Measurements from ENCODE around the gene PAPPA2. TPM values are rescaled to one million over a fixed set of nuclear protein-coding genes. Genes with fewer than 3 reads are reported as not detected.

Gene PAPPA2
- total and polyA plus RNA-seq, 4 experiments from 2014 or later: not detected

DNA sequence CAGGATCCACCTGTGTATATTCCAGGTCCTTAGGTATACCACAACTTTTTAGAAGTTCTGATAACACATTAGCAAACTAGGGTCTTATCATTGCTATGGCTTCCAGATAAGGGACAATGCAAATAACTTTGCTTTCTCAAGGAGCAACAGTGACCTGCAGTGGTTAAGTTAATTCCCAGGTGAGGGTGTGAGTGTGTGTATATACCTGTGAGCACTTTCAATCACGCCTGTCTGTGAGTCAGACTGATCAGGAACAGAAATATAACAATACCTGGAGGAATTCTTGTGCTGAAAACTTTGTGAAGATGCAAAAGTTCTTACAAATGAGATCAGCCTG lies 317.0 kb downstream of the PAPPA2 start:
- Histone ChIP-seq H3K9me3 (ENCODE audit: control insufficient read depth in 1 of 2, low read length in 2 of 2) (no peaks in the 10 kb centered on the region), H3K27ac (ENCODE audit: low read depth, low read length) (no peak overlapping the region), H3K27me3 (ENCODE audit: insufficient read depth, low read length) (no peaks in the 10 kb centered on the region), H3K36me3 (ENCODE audit: insufficient read depth, low read length) (no peaks in the 10 kb centered on the region), H3K4me3 (ENCODE audit: low read length in 2 of 2) (no peak overlapping the region), H3K4me1 (ENCODE audit: insufficient read depth, low read length) (no peaks in the 10 kb centered on the region)
- intact Hi-C loops (cut with micrococcal nuclease): no loop called here
- H3K36me3 Mint-ChIP-seq: no peaks in the 10 kb centered on the region
- no peak overlapping the region for H3K27ac Mint-ChIP-seq
- H3K4me3 Mint-ChIP-seq: no peak overlapping the region
- ChIA-PET CTCF (ENCODE audit: partially characterized antibody) (no interaction called here), POLR2A (ENCODE audit: partially characterized antibody) (no interaction called here)
- peaks cover 0 to 2% (median 0%) of the 10 kb centered on the region in 8 donors for H3K9me3 Mint-ChIP-seq
- no peak for DNase-seq
- peaks cover 0 to 3% of the 10 kb centered on the region in 2 donors for H3K27me3 Mint-ChIP-seq
- H3K4me1 Mint-ChIP-seq: no peaks in the 10 kb centered on the region

DNA sequence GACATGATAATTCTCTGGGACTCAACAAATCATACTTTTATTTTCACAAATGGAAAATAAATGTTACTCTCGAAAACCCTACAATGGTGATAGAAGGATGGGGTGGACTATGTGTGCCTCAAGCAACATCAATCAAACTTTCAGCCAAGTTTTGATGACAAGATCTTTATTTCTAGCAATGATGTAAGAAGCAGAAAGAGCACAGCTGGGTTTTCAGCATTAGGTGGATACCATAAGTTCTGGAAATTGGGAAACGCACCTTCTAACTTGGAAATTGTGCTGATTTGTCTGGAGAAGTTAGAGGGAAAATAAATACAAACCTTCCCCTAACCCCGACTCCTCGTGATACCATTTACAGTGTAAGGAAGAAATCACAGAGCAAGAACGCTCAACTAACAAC lies 320.3 kb downstream of the PAPPA2 start:
- H3K27me3 Mint-ChIP-seq: peaks cover 0 to 2% of the 10 kb centered on the region in 2 donors
- CTCF ChIA-PET (ENCODE audit: partially characterized antibody): no interaction called here
- Histone ChIP-seq H3K27ac (ENCODE audit: low read depth, low read length) (no peak overlapping the region), H3K27me3 (ENCODE audit: insufficient read depth, low read length) (no peaks in the 10 kb centered on the region), H3K4me3 (ENCODE audit: low read length in 2 of 2) (no peak overlapping the region), H3K36me3 (ENCODE audit: insufficient read depth, low read length) (no peaks in the 10 kb centered on the region), H3K9me3 (ENCODE audit: control insufficient read depth in 1 of 2, low read length in 2 of 2) (no peaks in the 10 kb centered on the region), H3K4me1 (ENCODE audit: insufficient read depth, low read length) (no peaks in the 10 kb centered on the region)
- no peak for DNase-seq
- no peak overlapping the region for H3K27ac Mint-ChIP-seq
- no peaks in the 10 kb centered on the region for H3K36me3 Mint-ChIP-seq
- H3K9me3 Mint-ChIP-seq: peaks cover 0 to 2% (median 0%) of the 10 kb centered on the region in 8 donors
- no peaks in the 10 kb centered on the region for H3K4me1 Mint-ChIP-seq
- POLR2A ChIA-PET (ENCODE audit: partially characterized antibody): no interaction called here
- no peak overlapping the region for H3K4me3 Mint-ChIP-seq
- intact Hi-C loops (cut with micrococcal nuclease): no loop called here

DNA sequence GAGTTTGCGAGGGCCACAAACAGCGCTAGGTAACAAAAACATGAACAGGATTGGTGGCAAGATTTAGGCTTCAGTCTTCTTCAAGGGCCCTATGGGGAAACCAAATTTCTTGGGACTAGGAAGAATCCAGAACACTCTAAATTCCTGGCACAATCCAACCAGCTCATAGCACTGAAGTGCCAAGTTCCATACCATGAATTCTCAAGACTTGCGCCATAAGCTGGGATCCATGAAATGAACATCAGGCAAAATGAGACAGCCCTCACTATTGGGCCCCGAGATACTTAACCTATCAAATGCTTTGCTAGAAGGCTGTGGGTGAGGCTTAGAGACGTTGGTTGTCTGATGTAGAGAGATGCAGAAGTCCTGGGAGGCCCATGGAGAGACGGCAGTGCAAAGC lies 322.1 kb downstream of the PAPPA2 start:
- Histone ChIP-seq H3K27ac (ENCODE audit: low read depth, low read length) (no peak overlapping the region), H3K27me3 (ENCODE audit: insufficient read depth, low read length) (no peaks in the 10 kb centered on the region), H3K4me3 (ENCODE audit: low read length in 2 of 2) (no peak overlapping the region), H3K36me3 (ENCODE audit: insufficient read depth, low read length) (no peaks in the 10 kb centered on the region), H3K4me1 (ENCODE audit: insufficient read depth, low read length) (no peaks in the 10 kb centered on the region), H3K9me3 (ENCODE audit: control insufficient read depth in 1 of 2, low read length in 2 of 2) (no peaks in the 10 kb centered on the region)
- Mint-ChIP-seq H3K9me3 (peaks cover 0 to 8% (median 1%) of the 10 kb centered on the region in 8 donors), H3K36me3 (no peaks in the 10 kb centered on the region), H3K4me1 (no peaks in the 10 kb centered on the region), H3K4me3 (no peak overlapping the region), H3K27ac (no peak overlapping the region), H3K27me3 (peaks cover 0 to 2% of the 10 kb centered on the region in 2 donors)
- POLR2A ChIA-PET (ENCODE audit: partially characterized antibody): no interaction called here
- DNase-seq: no peak
- intact Hi-C loops (cut with micrococcal nuclease): no loop called here
- CTCF ChIA-PET (ENCODE audit: partially characterized antibody): no interaction called here

DNA sequence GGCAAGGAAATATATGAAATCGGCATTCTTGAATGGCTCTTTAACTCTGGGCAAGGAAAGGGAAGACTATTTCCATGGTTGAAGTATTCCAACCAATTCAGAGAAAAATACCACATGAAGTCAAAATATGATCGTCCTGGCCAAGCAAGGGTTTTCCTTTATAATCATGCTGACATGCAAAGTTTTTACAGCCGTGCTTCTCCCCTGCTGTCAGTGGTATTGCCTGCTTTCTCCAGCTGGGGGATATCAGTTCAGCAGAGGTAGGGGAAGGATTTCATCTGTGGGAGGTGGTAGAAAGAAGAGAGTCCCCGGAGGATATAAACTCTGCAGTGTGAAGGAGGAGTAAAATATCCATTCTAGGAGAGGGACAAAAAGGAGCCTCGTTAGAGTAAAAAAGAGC lies 322.8 kb downstream of the PAPPA2 start:
- H3K36me3 ChIP-seq (ENCODE audit: insufficient read depth, low read length): no peaks in the 10 kb centered on the region
- DNase-seq: no peak
- ChIA-PET CTCF (ENCODE audit: partially characterized antibody) (no interaction called here), POLR2A (ENCODE audit: partially characterized antibody) (no interaction called here)
- Mint-ChIP-seq H3K27me3 (peaks cover 0 to 1% of the 10 kb centered on the region in 2 donors), H3K36me3 (no peaks in the 10 kb centered on the region), H3K4me3 (no peak overlapping the region), H3K9me3 (peaks cover 0 to 8% (median 1%) of the 10 kb centered on the region in 8 donors), H3K27ac (no peak overlapping the region), H3K4me1 (no peaks in the 10 kb centered on the region)
- intact Hi-C loops (cut with micrococcal nuclease): no loop called here
- H3K27me3 ChIP-seq (ENCODE audit: insufficient read depth, low read length): no peaks in the 10 kb centered on the region
- no peak overlapping the region for H3K4me3 ChIP-seq (ENCODE audit: low read length in 2 of 2)
- no peak overlapping the region for H3K27ac ChIP-seq (ENCODE audit: low read depth, low read length)
- H3K9me3 ChIP-seq (ENCODE audit: control insufficient read depth in 1 of 2, low read length in 2 of 2): no peaks in the 10 kb centered on the region
- H3K4me1 ChIP-seq (ENCODE audit: insufficient read depth, low read length): no peaks in the 10 kb centered on the region

- Histone ChIP-seq H3K4me1 (ENCODE audit: insufficient read depth, low read length) (no peaks in the 10 kb centered on the region), H3K4me3 (ENCODE audit: low read length in 2 of 2) (no peak overlapping the region), H3K27ac (ENCODE audit: low read depth, low read length) (no peak overlapping the region), H3K36me3 (ENCODE audit: insufficient read depth, low read length) (no peaks in the 10 kb centered on the region), H3K9me3 (ENCODE audit: control insufficient read depth in 1 of 2, low read length in 2 of 2) (no peaks in the 10 kb centered on the region), H3K27me3 (ENCODE audit: insufficient read depth, low read length) (no peaks in the 10 kb centered on the region)
- Mint-ChIP-seq H3K27ac (no peak overlapping the region), H3K4me3 (no peak overlapping the region), H3K27me3 (no peaks in the 10 kb centered on the region), H3K36me3 (no peaks in the 10 kb centered on the region), H3K9me3 (peaks cover 0 to 8% (median 2%) of the 10 kb centered on the region in 8 donors), H3K4me1 (no peaks in the 10 kb centered on the region)
- intact Hi-C loops (cut with micrococcal nuclease): no loop called here
- ChIA-PET CTCF (ENCODE audit: partially characterized antibody) (no interaction called here), POLR2A (ENCODE audit: partially characterized antibody) (no interaction called here)
- DNase-seq: no peak
These were observed 323.3 kb downstream of the PAPPA2 start for GRCh38 chr1:176786274-176786673.

GRCh38 chr1:176789571-176790090 lies 326.7 kb downstream of the PAPPA2 start:
- Mint-ChIP-seq H3K9me3 (peaks cover 0 to 8% (median 3%) of the 10 kb centered on the region in 8 donors), H3K27me3 (no peaks in the 10 kb centered on the region), H3K36me3 (no peaks in the 10 kb centered on the region), H3K27ac (no peak overlapping the region), H3K4me3 (no peak overlapping the region), H3K4me1 (no peaks in the 10 kb centered on the region)
- intact Hi-C loops (cut with micrococcal nuclease): no loop called here
- POLR2A ChIA-PET (ENCODE audit: partially characterized antibody): no interaction called here
- CTCF ChIA-PET (ENCODE audit: partially characterized antibody): no interaction called here
- Histone ChIP-seq H3K27me3 (ENCODE audit: insufficient read depth, low read length) (no peaks in the 10 kb centered on the region), H3K36me3 (ENCODE audit: insufficient read depth, low read length) (no peaks in the 10 kb centered on the region), H3K4me1 (ENCODE audit: insufficient read depth, low read length) (no peaks in the 10 kb centered on the region), H3K4me3 (ENCODE audit: low read length in 2 of 2) (no peak overlapping the region), H3K27ac (ENCODE audit: low read depth, low read length) (no peak overlapping the region), H3K9me3 (ENCODE audit: control insufficient read depth in 1 of 2, low read length in 2 of 2) (no peaks in the 10 kb centered on the region)
- DNase-seq: no peak

DNA sequence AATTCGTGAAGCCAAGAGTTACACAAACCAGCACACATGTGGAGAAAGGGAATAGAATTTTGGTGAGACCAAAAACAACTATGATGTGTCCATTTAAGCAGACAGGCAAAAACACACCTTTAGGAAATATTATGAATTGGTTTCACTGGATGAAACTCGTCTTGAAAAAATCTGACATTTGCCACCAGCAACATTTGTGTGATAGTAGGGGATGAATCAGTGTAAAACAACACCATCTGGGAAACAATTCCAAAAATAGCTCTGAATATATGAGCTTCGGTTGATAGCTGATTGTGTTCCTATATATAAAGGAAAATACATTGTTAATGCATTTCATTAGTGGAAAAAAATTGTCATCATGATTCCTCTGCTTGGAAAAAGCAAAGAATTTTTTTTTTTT lies 327.8 kb downstream of the PAPPA2 start:
- CTCF ChIA-PET (ENCODE audit: partially characterized antibody): no interaction called here
- Mint-ChIP-seq H3K4me1 (no peaks in the 10 kb centered on the region), H3K27ac (no peak overlapping the region), H3K4me3 (no peak overlapping the region), H3K9me3 (peaks cover 0 to 8% (median 3%) of the 10 kb centered on the region in 8 donors), H3K27me3 (no peaks in the 10 kb centered on the region), H3K36me3 (no peaks in the 10 kb centered on the region)
- H3K27ac ChIP-seq (ENCODE audit: low read depth, low read length): no peak overlapping the region
- no peak for DNase-seq
- H3K9me3 ChIP-seq (ENCODE audit: control insufficient read depth in 1 of 2, low read length in 2 of 2): no peaks in the 10 kb centered on the region
- H3K36me3 ChIP-seq (ENCODE audit: insufficient read depth, low read length): no peaks in the 10 kb centered on the region
- POLR2A ChIA-PET (ENCODE audit: partially characterized antibody): interaction anchor here (0.6 kb wide), 1 partner anchor 332 kb away, joined by 3 read pairs; no protein-coding TSS in a partner anchor
- no peaks in the 10 kb centered on the region for H3K27me3 ChIP-seq (ENCODE audit: insufficient read depth, low read length)
- H3K4me1 ChIP-seq (ENCODE audit: insufficient read depth, low read length): no peaks in the 10 kb centered on the region
- intact Hi-C loops (cut with micrococcal nuclease): no loop called here
- no peak overlapping the region for H3K4me3 ChIP-seq (ENCODE audit: low read length in 2 of 2)

GRCh38 chr1:176791906-176792305 lies 328.9 kb downstream of the PAPPA2 start:
- no peaks in the 10 kb centered on the region for H3K4me1 Mint-ChIP-seq
- no peak overlapping the region for H3K4me3 Mint-ChIP-seq
- peaks cover 0 to 8% (median 3%) of the 10 kb centered on the region in 8 donors for H3K9me3 Mint-ChIP-seq
- Histone ChIP-seq H3K36me3 (ENCODE audit: insufficient read depth, low read length) (no peaks in the 10 kb centered on the region), H3K9me3 (ENCODE audit: control insufficient read depth in 1 of 2, low read length in 2 of 2) (no peaks in the 10 kb centered on the region), H3K27me3 (ENCODE audit: insufficient read depth, low read length) (no peaks in the 10 kb centered on the region), H3K4me1 (ENCODE audit: insufficient read depth, low read length) (no peaks in the 10 kb centered on the region), H3K4me3 (ENCODE audit: low read length in 2 of 2) (no peak overlapping the region), H3K27ac (ENCODE audit: low read depth, low read length) (no peak overlapping the region)
- DNase-seq: no peak
- intact Hi-C loops (cut with micrococcal nuclease): no loop called here
- H3K27ac Mint-ChIP-seq: no peak overlapping the region
- no peaks in the 10 kb centered on the region for H3K27me3 Mint-ChIP-seq
- ChIA-PET CTCF (ENCODE audit: partially characterized antibody) (no interaction called here), POLR2A (ENCODE audit: partially characterized antibody) (no interaction called here)
- no peaks in the 10 kb centered on the region for H3K36me3 Mint-ChIP-seq

Data from CD4-positive, alpha-beta memory T cell (primary cell).